SK-N-MC (cell line): ENCODE results near the gene DEDD.

ENCODE experiments used
- DNase-seq: peaks from one replicate; pipeline ENCODE4 v3.0.0-alpha.2; 2011; ENCODE audit warnings: low read depth, low spot score
- H3K27ac ChIP-seq: fragments of 200-600 bp; sonication (generic); 2 replicates; pipeline ENCODE4 v1.5.1; 2016; ENCODE audit warnings: mixed run types
- H3K36me3 ChIP-seq: fragments of 200-600 bp; sonication (generic); 2 replicates; pipeline ENCODE4 v1.6.1; 2017; ENCODE audit warnings: antibody characterized with exemption, low read length, mixed read lengths; ENCODE audit not compliant: insufficient read depth
- H3K4me3 ChIP-seq: fragments of 200-600 bp; sonication (generic); 2 replicates; pipeline ENCODE4 v1.5.1; 2016
- H3K9ac ChIP-seq: fragments of 200-600 bp; sonication (generic); 2 replicates; pipeline ENCODE4 v1.8.0; 2017; ENCODE audit warnings: mixed run types, mixed read lengths; ENCODE audit not compliant: insufficient read length
- H3K9me3 ChIP-seq: fragments of 200-600 bp; sonication (generic); 2 replicates; pipeline ENCODE4 v1.6.1; 2017; ENCODE audit warnings: low read depth, mild to moderate bottlenecking, antibody characterized with exemption, low read length, moderate library complexity, mixed read lengths
- EZH2 ChIP-seq: fragments of 200-600 bp; sonication (generic); IDR thresholded peaks from one replicate; pipeline ENCODE4 v1.6.1; 2017; ENCODE audit warnings: antibody characterized with exemption
- FOXP2 ChIP-seq: optimal IDR thresholded peaks from 2 replicates; pipeline ENCODE3; 2011; ENCODE audit warnings: mild to moderate bottlenecking, moderate library complexity; ENCODE audit not compliant: insufficient read depth; ENCODE audit errors: extremely low read length, control extremely low read depth
- POLR2AphosphoS5 ChIP-seq: IDR thresholded peaks from 2 replicates; pipeline ENCODE4 v1.6.1; 2012; ENCODE audit warnings: mild to moderate bottlenecking, low read depth, low read length, borderline replicate concordance

DEDD gene, protein sequence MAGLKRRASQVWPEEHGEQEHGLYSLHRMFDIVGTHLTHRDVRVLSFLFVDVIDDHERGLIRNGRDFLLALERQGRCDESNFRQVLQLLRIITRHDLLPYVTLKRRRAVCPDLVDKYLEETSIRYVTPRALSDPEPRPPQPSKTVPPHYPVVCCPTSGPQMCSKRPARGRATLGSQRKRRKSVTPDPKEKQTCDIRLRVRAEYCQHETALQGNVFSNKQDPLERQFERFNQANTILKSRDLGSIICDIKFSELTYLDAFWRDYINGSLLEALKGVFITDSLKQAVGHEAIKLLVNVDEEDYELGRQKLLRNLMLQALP

DNA sequence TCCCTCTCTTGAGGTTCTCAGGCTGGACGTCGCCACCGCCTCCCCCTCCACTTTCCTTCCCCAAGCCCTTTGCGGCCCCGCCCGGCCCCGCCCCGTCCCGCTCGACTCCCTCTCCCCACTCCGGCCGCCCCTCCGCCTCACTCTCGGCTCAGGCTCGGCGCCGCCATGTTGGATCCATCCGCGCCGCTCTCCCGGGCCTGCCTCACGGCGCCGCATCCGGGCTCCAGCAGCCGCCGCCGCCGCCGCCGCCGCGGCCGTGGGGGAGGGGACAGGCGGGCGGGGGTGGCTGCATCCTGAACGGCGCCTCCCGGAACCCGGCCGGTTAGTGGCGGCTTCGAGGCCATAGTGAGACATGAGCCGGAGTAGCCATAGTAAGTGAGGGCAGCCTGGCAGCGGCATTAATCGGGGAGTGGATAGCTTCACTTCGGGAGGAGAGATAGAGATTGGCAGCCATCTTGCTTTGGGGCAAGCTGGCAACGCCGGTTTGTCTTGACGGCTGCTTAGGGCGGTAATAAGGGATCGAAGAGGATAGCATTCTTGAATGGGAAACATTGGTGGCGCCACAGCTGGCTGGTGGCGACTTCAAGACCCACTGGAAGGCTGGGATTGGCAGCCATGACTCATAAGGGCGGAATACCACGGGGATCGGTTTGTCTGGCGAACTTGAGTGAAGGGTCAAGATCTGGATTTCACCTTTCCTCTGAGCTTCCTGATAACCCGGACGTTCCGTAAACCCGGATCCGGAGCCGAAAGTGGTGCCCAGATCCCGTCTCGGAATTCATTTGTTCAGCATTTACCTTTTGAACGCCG, at the start of gene DEDD:
Gene DEDD, minus strand, starts transcription at position 258 of the 810 bp plus-strand sequence. CDS start 8,205 bp downstream, outside the sequence.
- H3K36me3 ChIP-seq: peaks cover 22% of the 10 kb centered on the region
- H3K9ac ChIP-seq: peak within 1 kb of the TSS; percentile 92
- H3K4me3 ChIP-seq: peak within 1 kb of the TSS; percentile 97
- no peaks in the 10 kb centered on the region for H3K9me3 ChIP-seq
- DNase-seq: peak; percentile 86
- peak within 1 kb of the TSS; percentile 98 for H3K27ac ChIP-seq
- no peak for TF ChIP-seq FOXP2
- TF ChIP-seq POLR2AphosphoS5: peak; percentile 35; the same call in 1 of the 2 replicates
- TF ChIP-seq EZH2: no peak

DNA sequence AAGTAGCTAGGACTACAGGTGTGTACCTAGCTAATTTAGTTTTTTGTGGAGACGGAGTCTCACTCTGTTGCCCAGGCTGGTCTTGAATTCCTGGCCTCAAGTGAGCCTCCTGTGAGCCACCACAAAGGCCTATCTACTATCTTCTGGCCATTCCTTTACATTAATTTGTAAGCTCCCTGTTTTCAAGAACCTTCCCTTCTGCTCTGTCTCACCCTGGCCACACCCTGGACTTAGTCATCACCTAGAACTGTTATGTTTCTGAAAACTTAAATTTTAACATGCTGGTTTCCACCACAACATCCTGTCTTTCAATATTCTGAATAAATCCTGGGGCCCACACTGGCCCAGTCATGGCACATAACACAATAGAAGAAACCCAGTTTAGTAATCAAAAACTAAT, 49.7 kb upstream of the DEDD start:
- Histone ChIP-seq H3K36me3 (no peaks in the 10 kb centered on the region), H3K9ac (no peak overlapping the region), H3K9me3 (no peaks in the 10 kb centered on the region), H3K4me3 (no peak overlapping the region), H3K27ac (no peak overlapping the region)
- no peak for DNase-seq
- TF ChIP-seq POLR2AphosphoS5 (no peak), EZH2 (no peak), FOXP2 (no peak)

DNA sequence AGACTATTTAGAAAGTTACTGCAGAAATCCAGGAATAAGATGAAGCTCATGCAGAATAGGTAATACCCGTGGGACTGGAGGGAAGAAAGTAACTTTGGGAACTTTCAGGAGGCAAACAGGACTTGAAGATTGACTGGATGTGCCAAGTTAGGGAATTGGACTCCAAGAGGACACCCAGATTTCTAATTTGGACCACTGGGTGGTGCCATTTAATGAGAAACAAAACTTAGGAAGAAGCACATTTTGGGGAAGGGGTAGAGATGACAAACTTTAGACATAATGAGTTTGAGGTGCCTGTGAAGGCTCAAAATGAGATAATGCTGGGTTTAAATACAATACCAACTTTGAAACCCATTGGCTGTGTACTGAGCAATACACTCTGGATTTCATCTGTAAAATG, 48.2 kb upstream of the DEDD start:
- no peak overlapping the region for H3K27ac ChIP-seq
- H3K9ac ChIP-seq: no peak overlapping the region
- H3K4me3 ChIP-seq: no peak overlapping the region
- H3K36me3 ChIP-seq: no peaks in the 10 kb centered on the region; the same call in 1 of the 2 replicates
- no peak for DNase-seq
- no peaks in the 10 kb centered on the region for H3K9me3 ChIP-seq
- TF ChIP-seq EZH2: no peak
- no peak for TF ChIP-seq FOXP2
- TF ChIP-seq POLR2AphosphoS5: no peak

DNA sequence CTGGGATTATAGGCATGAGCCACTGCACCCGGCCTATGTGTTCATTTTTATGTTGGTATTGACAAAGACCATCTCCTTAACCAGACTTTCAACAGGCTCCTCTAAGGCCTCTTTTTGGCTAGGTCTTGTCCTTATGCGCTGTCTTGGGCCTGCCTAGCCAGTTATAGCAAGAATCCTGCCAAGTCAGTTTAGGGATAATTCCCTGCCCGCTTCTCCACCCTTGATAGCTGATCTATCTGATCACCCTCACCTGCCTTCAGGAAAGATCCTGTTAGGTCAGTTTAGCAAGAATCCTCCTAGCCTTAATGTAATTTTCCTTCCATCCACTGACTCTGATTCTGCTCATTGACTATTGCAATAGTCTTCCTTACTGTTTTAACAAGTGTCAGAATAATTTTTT, 47.2 kb upstream of the DEDD start:
- no peak for TF ChIP-seq FOXP2
- no peak for TF ChIP-seq POLR2AphosphoS5
- TF ChIP-seq EZH2: no peak

DNA sequence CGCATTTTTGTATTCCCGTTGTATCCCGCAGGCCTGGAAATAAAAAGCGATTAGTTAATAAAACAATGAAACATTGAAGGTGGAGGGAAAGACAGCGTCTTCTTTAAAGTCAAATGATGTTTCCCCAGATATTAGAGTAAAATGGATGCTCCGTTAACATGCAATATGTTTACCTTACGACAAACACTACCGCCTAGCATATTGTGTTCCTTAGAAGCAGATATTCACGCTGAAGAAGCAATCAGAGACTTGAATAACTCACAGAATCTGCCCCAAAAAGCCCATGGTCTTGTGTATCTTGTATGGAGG, 45.4 kb upstream of the DEDD start:
- H3K27ac ChIP-seq: peak overlapping the region; percentile 51
- H3K9me3 ChIP-seq: no peaks in the 10 kb centered on the region
- peak overlapping the region; percentile 93 for H3K9ac ChIP-seq
- DNase-seq: no peak
- peaks cover 20% of the 10 kb centered on the region for H3K36me3 ChIP-seq
- TF ChIP-seq FOXP2 (no peak), POLR2AphosphoS5 (no peak), EZH2 (no peak)
- peak overlapping the region; percentile 99 for H3K4me3 ChIP-seq

More for the DNA sequence above, 47.2 kb upstream of the DEDD start:
- Histone ChIP-seq H3K4me3 (no peak overlapping the region), H3K36me3 (peaks cover 7% of the 10 kb centered on the region; the same call in 1 of the 2 replicates), H3K9ac (no peak overlapping the region), H3K9me3 (no peaks in the 10 kb centered on the region), H3K27ac (0 out of 2 replicates have a peak overlapping the region, but pooled peaks have one; percentile 11)
- DNase-seq: no peak

DNA sequence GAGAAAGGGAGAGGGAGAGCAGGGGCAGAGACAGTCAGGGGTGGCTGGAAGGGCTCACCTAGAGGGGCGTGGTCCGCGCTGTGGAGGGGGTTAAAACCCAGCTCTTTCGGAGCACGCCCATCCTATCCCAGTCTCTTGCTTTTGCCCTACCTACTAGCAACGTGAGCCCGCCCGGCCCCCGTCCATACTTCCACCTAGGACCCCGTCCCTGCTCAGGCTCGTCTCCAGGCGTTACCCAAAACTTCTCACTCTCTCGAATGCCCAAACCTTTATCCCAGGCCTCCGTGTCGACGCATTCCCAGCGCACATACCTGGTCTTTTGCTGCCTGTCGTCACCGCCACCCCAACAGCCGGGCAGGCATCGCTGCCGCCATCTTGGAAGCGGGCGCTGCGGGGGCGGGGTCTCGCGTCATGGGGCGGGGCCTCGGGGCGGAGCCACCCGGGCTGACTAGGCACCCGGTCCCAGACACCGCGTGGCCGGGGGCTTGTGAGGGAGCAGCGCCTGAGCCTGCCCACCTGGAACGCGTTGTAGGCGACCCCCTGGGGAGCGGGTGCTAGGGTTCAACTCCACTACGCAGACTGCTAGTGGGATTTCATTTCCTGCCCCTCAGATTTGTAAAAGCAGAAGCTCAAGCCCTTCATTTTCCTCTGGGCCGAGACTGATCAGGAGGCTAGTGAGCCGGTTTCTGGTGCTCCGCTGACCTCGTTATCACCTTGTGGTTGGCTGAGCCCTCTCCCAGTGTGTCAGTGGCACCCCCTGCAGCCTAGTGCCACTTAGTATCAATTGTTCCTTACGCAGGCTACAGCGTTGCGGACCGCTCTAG, 44.9 kb upstream of the DEDD start, which contains the start of gene B4GALT3:
Gene B4GALT3, minus strand, starts transcription at position 396 of the 824 bp plus-strand sequence. CDS start 1,447 bp downstream, outside the sequence.
- Histone ChIP-seq H3K9me3 (no peaks in the 10 kb centered on the region), H3K4me3 (peak within 1 kb of the TSS; percentile 99)

DNA sequence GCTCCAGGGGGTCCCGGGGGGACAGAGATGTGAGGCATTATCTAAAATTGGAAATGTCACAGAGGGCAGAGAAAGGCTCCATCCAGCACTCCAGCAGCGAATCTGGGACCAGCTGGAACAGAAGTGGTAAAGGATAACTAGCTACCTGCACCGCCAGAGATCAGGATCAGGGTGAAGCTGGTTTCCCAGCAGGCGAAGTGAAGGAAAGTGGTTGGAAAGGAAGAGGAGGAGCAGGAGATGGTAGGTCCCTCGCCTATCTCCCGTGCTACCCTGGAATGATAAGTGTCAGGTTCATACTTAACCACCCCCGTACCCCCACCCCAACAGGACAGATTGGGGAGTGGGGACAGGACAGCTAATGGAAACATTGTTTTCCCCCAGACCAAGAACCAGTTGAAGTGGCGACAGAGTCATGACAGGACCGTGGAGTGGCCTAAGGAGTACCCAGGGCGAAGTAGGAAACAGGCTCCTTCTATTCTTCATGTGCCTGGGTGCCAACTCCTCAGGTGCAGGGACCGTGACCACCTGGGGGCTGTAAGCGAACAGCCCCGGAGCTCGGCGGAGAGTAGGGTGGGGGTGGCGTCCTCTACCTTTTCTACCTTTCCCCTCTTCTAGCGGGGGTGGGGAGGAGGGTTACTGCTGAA, 44.1 kb upstream of the DEDD start:
- H3K9me3 ChIP-seq: no peaks in the 10 kb centered on the region
- TF ChIP-seq EZH2 (no peak), POLR2AphosphoS5 (no peak), FOXP2 (no peak)
- no peak overlapping the region for H3K27ac ChIP-seq
- peak overlapping the region; percentile 99 for H3K4me3 ChIP-seq
- H3K36me3 ChIP-seq: peaks cover 33% of the 10 kb centered on the region
- DNase-seq: no peak
- H3K9ac ChIP-seq: peak overlapping the region; percentile 93

More for the DNA sequence above, 44.9 kb upstream of the DEDD start, which contains the start of gene B4GALT3:
- DNase-seq: no peak
- Histone ChIP-seq H3K27ac (peak within 1 kb of the TSS; percentile 51), H3K9ac (peak within 1 kb of the TSS; percentile 93), H3K36me3 (peaks cover 26% of the 10 kb centered on the region)
- peak; percentile 94 for TF ChIP-seq POLR2AphosphoS5
- no peak for TF ChIP-seq FOXP2
